CD4-positive, CD25-positive, alpha-beta regulatory T cell (primary cell): ENCODE results near the gene CAMTA1. TPM values are rescaled to one million over a fixed set of nuclear protein-coding genes. Genes with fewer than 3 reads are reported as not detected.

ENCODE experiments used
- ATAC-seq, 2 donors: fragments of 150-1000 bp; cut with Tn5 transposase; one replicate each; pipeline ENCODE4 v1.10.0; 2021; ENCODE audit warnings: low read depth in 2 of 2, moderate number of reproducible peaks in 2 of 2, moderate library complexity in 1 of 2
- DNase-seq, 3 donors: peaks; one replicate each; pipeline versions ENCODE4 v3.0.0 to v3.0.0-alpha.2; 2012 to 2022; ENCODE audit warnings: mixed read lengths in 1 of 3
- H3K27ac ChIP-seq: one replicate; pipeline ENCODE4 v1.7.0; 2013; ENCODE audit warnings: mild to moderate bottlenecking, low read length; ENCODE audit not compliant: insufficient read depth, poor library complexity, severe bottlenecking
- H3K27me3 ChIP-seq: one replicate; pipeline ENCODE4 v1.7.0; 2013; ENCODE audit warnings: low read length; ENCODE audit not compliant: control insufficient read depth, insufficient read depth
- H3K36me3 ChIP-seq: one replicate; pipeline ENCODE4 v1.7.0; 2013; ENCODE audit warnings: mild to moderate bottlenecking, low read length, moderate library complexity; ENCODE audit not compliant: control insufficient read depth, insufficient read depth
- H3K4me1 ChIP-seq: 2 replicates; pipeline ENCODE4 v1.7.0; 2013; ENCODE audit warnings: mild to moderate bottlenecking, low read length; ENCODE audit not compliant: insufficient read depth, control insufficient read depth, poor library complexity, severe bottlenecking
- H3K4me3 ChIP-seq: one replicate; pipeline ENCODE4 v1.7.0; 2013; ENCODE audit warnings: low read depth, mild to moderate bottlenecking, low read length, moderate library complexity
- H3K9me3 ChIP-seq, 2 experiments: 1 replicate in 1 of 2; 2 replicates in 1 of 2; pipeline ENCODE4 v1.7.0; 2013; ENCODE audit warnings: low read length in 2 of 2, mild to moderate bottlenecking in 1 of 2, moderate library complexity in 1 of 2; ENCODE audit not compliant: control insufficient read depth in 2 of 2
- H3K27ac Mint-ChIP-seq, 3 donors: one replicate each; pipeline ENCODE4 v1.8.0; 2020 to 2022; ENCODE audit warnings: mild to moderate bottlenecking in 3 of 3, mixed read lengths in 3 of 3, moderate library complexity in 2 of 3
- H3K27me3 Mint-ChIP-seq: one replicate; pipeline ENCODE4 v1.8.0; 2022; ENCODE audit warnings: mild to moderate bottlenecking, mixed read lengths
- H3K36me3 Mint-ChIP-seq: one replicate; pipeline ENCODE4 v1.8.0; 2020; ENCODE audit warnings: mixed read lengths
- H3K4me1 Mint-ChIP-seq, 4 donors: one replicate each; pipeline ENCODE4 v1.8.0; 2020 to 2022; ENCODE audit warnings: mixed read lengths in 4 of 4, mild to moderate bottlenecking in 1 of 4
- H3K4me3 Mint-ChIP-seq, 4 donors: one replicate each; pipeline ENCODE4 v1.8.0; 2020 to 2022; ENCODE audit warnings: mild to moderate bottlenecking in 4 of 4, mixed read lengths in 4 of 4, moderate library complexity in 3 of 4
- H3K9me3 Mint-ChIP-seq, 7 donors: one replicate each; pipeline ENCODE4 v1.8.0; 2020 to 2022; ENCODE audit warnings: mixed read lengths in 7 of 7, mild to moderate bottlenecking in 3 of 7, moderate library complexity in 2 of 7
- polyA plus RNA-seq, 4 donors: library from polyadenylated mRNA; unstranded; fragments of 300-500 nt; fragmentation: Illumina TruSeq; gene quantifications; one replicate each; pipeline ENCODE4 v1.2.3, GENCODE V29; 2021
- total RNA-seq: library from RNA; stranded (reverse); gene quantifications from one replicate; pipeline ENCODE4 v1.2.3, GENCODE V29; 2022

Gene CAMTA1
- total and polyA plus RNA-seq, 5 donors from 2014 or later = 48.8 to 112 (median 80.0) TPM

GRCh38 chr1:7284839-7285435 lies 499.7 kb downstream of the CAMTA1 start:
- no peak overlapping the region for H3K4me3 Mint-ChIP-seq
- peaks cover 5% of the 10 kb centered on the region for H3K36me3 Mint-ChIP-seq
- H3K4me1 Mint-ChIP-seq = no peaks in the 10 kb centered on the region
- Histone ChIP-seq H3K9me3 (no peaks in the 10 kb centered on the region), H3K27ac (no peak overlapping the region), H3K4me1 (no peaks in the 10 kb centered on the region), H3K27me3 (no peaks in the 10 kb centered on the region), H3K4me3 (no peak overlapping the region), H3K36me3 (no peaks in the 10 kb centered on the region)
- no peak overlapping the region for H3K27ac Mint-ChIP-seq
- peaks cover 0 to 6% (median 0%) of the 10 kb centered on the region in 7 donors for H3K9me3 Mint-ChIP-seq
- peaks cover 5% of the 10 kb centered on the region for H3K27me3 Mint-ChIP-seq
- DNase-seq = no peak
- no peak for ATAC-seq

GRCh38 chr1:7285856-7286454 lies 500.7 kb downstream of the CAMTA1 start:
- DNase-seq = no peak
- Histone ChIP-seq H3K4me1 (no peaks in the 10 kb centered on the region), H3K27ac (no peak overlapping the region), H3K36me3 (no peaks in the 10 kb centered on the region), H3K4me3 (no peak overlapping the region), H3K9me3 (no peaks in the 10 kb centered on the region), H3K27me3 (no peaks in the 10 kb centered on the region)
- H3K36me3 Mint-ChIP-seq = peaks cover 5% of the 10 kb centered on the region
- H3K27ac Mint-ChIP-seq = no peak overlapping the region
- peaks cover 0 to 6% (median 0%) of the 10 kb centered on the region in 7 donors for H3K9me3 Mint-ChIP-seq
- no peaks in the 10 kb centered on the region for H3K4me1 Mint-ChIP-seq
- H3K27me3 Mint-ChIP-seq = peaks cover 8% of the 10 kb centered on the region
- no peak for ATAC-seq
- no peak overlapping the region for H3K4me3 Mint-ChIP-seq

- peaks cover 0 to 6% (median 0%) of the 10 kb centered on the region in 7 donors for H3K9me3 Mint-ChIP-seq
- no peaks in the 10 kb centered on the region for H3K36me3 ChIP-seq
- no peak overlapping the region for H3K4me3 Mint-ChIP-seq
- H3K4me1 Mint-ChIP-seq = no peaks in the 10 kb centered on the region
- H3K4me3 ChIP-seq = no peak overlapping the region
- no peak for DNase-seq
- no peak overlapping the region for H3K27ac ChIP-seq
- peaks cover 5% of the 10 kb centered on the region for H3K36me3 Mint-ChIP-seq
- peaks cover 8% of the 10 kb centered on the region for H3K27me3 Mint-ChIP-seq
- H3K27me3 ChIP-seq = no peaks in the 10 kb centered on the region
- H3K27ac Mint-ChIP-seq = no peak overlapping the region
- H3K4me1 ChIP-seq = no peaks in the 10 kb centered on the region
- no peaks in the 10 kb centered on the region for H3K9me3 ChIP-seq
- ATAC-seq = no peak
Measured at GRCh38 chr1:7287013-7287412, 501.8 kb downstream of the CAMTA1 start.

- no peak overlapping the region for H3K27ac ChIP-seq
- Mint-ChIP-seq H3K9me3 (peaks cover 0 to 4% (median 1%) of the 10 kb centered on the region in 7 donors), H3K27ac (no peak overlapping the region), H3K27me3 (peaks cover 8% of the 10 kb centered on the region), H3K4me1 (no peaks in the 10 kb centered on the region), H3K36me3 (no peaks in the 10 kb centered on the region), H3K4me3 (no peak overlapping the region)
- no peaks in the 10 kb centered on the region for H3K36me3 ChIP-seq
- no peaks in the 10 kb centered on the region for H3K27me3 ChIP-seq
- H3K4me3 ChIP-seq = no peak overlapping the region
- no peaks in the 10 kb centered on the region for H3K4me1 ChIP-seq
- DNase-seq = no peak
- no peak for ATAC-seq
- no peaks in the 10 kb centered on the region for H3K9me3 ChIP-seq
Measured at GRCh38 chr1:7288992-7289391, 503.7 kb downstream of the CAMTA1 start.

- Histone ChIP-seq H3K4me3 (no peak overlapping the region), H3K9me3 (no peaks in the 10 kb centered on the region), H3K4me1 (no peaks in the 10 kb centered on the region), H3K27ac (no peak overlapping the region), H3K27me3 (no peaks in the 10 kb centered on the region), H3K36me3 (no peaks in the 10 kb centered on the region)
- Mint-ChIP-seq H3K4me3 (no peak overlapping the region), H3K9me3 (peaks cover 0 to 3% (median 1%) of the 10 kb centered on the region in 7 donors), H3K4me1 (no peaks in the 10 kb centered on the region), H3K27me3 (peaks cover 8% of the 10 kb centered on the region), H3K36me3 (no peaks in the 10 kb centered on the region), H3K27ac (peak overlapping the region in 1 of 3 donors; percentile 63)
- ATAC-seq (no peak), DNase-seq (peak in 1 of 3 donors; percentile 2)
Measured at GRCh38 chr1:7289694-7290093, 504.4 kb downstream of the CAMTA1 start.

- H3K4me3 ChIP-seq = no peak overlapping the region
- H3K36me3 Mint-ChIP-seq = no peaks in the 10 kb centered on the region
- peaks cover 0 to 3% (median 1%) of the 10 kb centered on the region in 7 donors for H3K9me3 Mint-ChIP-seq
- H3K27me3 Mint-ChIP-seq = peaks cover 5% of the 10 kb centered on the region
- H3K4me1 Mint-ChIP-seq = no peaks in the 10 kb centered on the region
- no peaks in the 10 kb centered on the region for H3K27me3 ChIP-seq
- H3K9me3 ChIP-seq = no peaks in the 10 kb centered on the region
- no peak for DNase-seq
- H3K36me3 ChIP-seq = no peaks in the 10 kb centered on the region
- no peak overlapping the region for H3K27ac ChIP-seq
- no peak for ATAC-seq
- H3K4me1 ChIP-seq = no peaks in the 10 kb centered on the region
- no peak overlapping the region for H3K4me3 Mint-ChIP-seq
- no peak overlapping the region for H3K27ac Mint-ChIP-seq
Measured at GRCh38 chr1:7290971-7291970, 506.0 kb downstream of the CAMTA1 start.

GRCh38 chr1:7292036-7292681 lies 506.9 kb downstream of the CAMTA1 start:
- Histone ChIP-seq H3K27me3 (no peaks in the 10 kb centered on the region), H3K9me3 (no peaks in the 10 kb centered on the region), H3K27ac (no peak overlapping the region), H3K4me1 (no peaks in the 10 kb centered on the region), H3K36me3 (no peaks in the 10 kb centered on the region), H3K4me3 (no peak overlapping the region)
- no peaks in the 10 kb centered on the region for H3K36me3 Mint-ChIP-seq
- peaks cover 0 to 6% (median 1%) of the 10 kb centered on the region in 7 donors for H3K9me3 Mint-ChIP-seq
- ATAC-seq (no peak), DNase-seq (no peak)
- H3K27me3 Mint-ChIP-seq = peaks cover 10% of the 10 kb centered on the region
- no peak overlapping the region for H3K4me3 Mint-ChIP-seq
- H3K27ac Mint-ChIP-seq = no peak overlapping the region
- no peaks in the 10 kb centered on the region for H3K4me1 Mint-ChIP-seq
